Gastrocnemius medialis (tissue), 4 donors: ENCODE data around the gene SMARCE1.

ENCODE experiments used
- POLR2A ChIP-seq, 2 donors: fragments of 450-650 bp; IDR thresholded peaks; one replicate each; pipeline ENCODE4 v1.6.1; 2017; ENCODE audit warnings: antibody characterized with exemption in 2 of 2, mild to moderate bottlenecking in 2 of 2, moderate library complexity in 2 of 2
- TF ChIP-seq, protein P1 (sequence below), 5 experiments: fragments of 450-650 bp in 3 of 5; fragments of 200-600 bp in 2 of 5; sonication (generic) in 2 of 5; IDR thresholded peaks in 4 of 5; conservative IDR thresholded peaks in 1 of 5; 1 replicate in 4 of 5; 2 replicates in 1 of 5; pipeline ENCODE4 v1.5.1; 2016 to 2019; ENCODE audit warnings: antibody characterized with exemption in 5 of 5, mild to moderate bottlenecking in 3 of 5, moderate library complexity in 3 of 5

DNA sequence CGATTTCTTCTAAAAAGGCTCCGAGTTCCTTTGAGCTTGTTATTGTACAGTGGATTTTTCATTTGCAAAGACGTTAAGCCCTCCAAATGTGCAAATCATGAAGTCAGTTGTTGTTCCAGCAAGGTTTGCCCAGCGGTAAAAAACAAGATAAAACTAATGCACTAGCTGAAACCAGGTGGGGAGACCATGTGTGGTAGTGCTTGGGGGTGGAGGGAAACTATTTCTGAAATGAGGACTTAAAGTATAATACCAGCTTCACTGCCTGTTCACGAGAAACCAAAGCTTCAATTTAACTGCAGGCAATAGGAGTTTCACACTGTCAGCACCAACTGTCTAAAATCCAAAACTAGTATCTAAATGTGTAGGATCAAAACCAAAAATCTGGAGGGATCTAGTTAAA, 22.3 kb downstream of the SMARCE1 start:
- TF ChIP-seq, protein P1, sequence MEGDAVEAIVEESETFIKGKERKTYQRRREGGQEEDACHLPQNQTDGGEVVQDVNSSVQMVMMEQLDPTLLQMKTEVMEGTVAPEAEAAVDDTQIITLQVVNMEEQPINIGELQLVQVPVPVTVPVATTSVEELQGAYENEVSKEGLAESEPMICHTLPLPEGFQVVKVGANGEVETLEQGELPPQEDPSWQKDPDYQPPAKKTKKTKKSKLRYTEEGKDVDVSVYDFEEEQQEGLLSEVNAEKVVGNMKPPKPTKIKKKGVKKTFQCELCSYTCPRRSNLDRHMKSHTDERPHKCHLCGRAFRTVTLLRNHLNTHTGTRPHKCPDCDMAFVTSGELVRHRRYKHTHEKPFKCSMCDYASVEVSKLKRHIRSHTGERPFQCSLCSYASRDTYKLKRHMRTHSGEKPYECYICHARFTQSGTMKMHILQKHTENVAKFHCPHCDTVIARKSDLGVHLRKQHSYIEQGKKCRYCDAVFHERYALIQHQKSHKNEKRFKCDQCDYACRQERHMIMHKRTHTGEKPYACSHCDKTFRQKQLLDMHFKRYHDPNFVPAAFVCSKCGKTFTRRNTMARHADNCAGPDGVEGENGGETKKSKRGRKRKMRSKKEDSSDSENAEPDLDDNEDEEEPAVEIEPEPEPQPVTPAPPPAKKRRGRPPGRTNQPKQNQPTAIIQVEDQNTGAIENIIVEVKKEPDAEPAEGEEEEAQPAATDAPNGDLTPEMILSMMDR (IDR thresholded peaks at IDR 0.05 in 4 of 5, conservative IDR thresholded peaks at IDR 0.05 in 1 of 5): no peak
- no peak for TF ChIP-seq POLR2A (IDR thresholded peaks at IDR 0.05)
